HEK293 (cell line): Measurements from ENCODE around the gene B4GALT2.

Experiments
- CTCF ChIP-seq: fragments of 450-650 bp; formaldehyde crosslinking; IDR thresholded peaks from 2 replicates; pipeline ENCODE4 v1.5.1; 2016; ENCODE audit warnings: missing biosample characterization, missing genetic modification characterization
- KLF16 ChIP-seq: fragments of 450-650 bp; formaldehyde crosslinking; IDR thresholded peaks from 2 replicates; pipeline ENCODE4 v1.5.1; 2017; ENCODE audit warnings: missing biosample characterization, missing genetic modification characterization
- KLF7 ChIP-seq: fragments of 450-650 bp; formaldehyde crosslinking; IDR thresholded peaks from 2 replicates; pipeline ENCODE4 v1.5.1; 2016; ENCODE audit warnings: missing biosample characterization, missing genetic modification characterization, borderline replicate concordance
- MYNN ChIP-seq: fragments of 450-650 bp; formaldehyde crosslinking; IDR thresholded peaks from 2 replicates; pipeline ENCODE4 v1.5.1; 2016; ENCODE audit warnings: missing biosample characterization, missing genetic modification characterization, borderline replicate concordance
- ZNF114 ChIP-seq: fragments of 450-650 bp; formaldehyde crosslinking; IDR thresholded peaks from 2 replicates; pipeline ENCODE4 v1.5.0; 2017; ENCODE audit warnings: missing biosample characterization, missing genetic modification characterization
- ZNF121 ChIP-seq: fragments of 450-650 bp; formaldehyde crosslinking; IDR thresholded peaks from 2 replicates; pipeline ENCODE4 v1.5.1; 2016; ENCODE audit warnings: missing biosample characterization, missing genetic modification characterization
- ZNF274 ChIP-seq, 2 experiments: fragments of 200-500 bp in 1 of 2; fragments of 450-650 bp in 1 of 2; sonication (Bioruptor generic) in 1 of 2; formaldehyde crosslinking in 1 of 2; IDR thresholded peaks; 2 replicates each; pipeline versions ENCODE4 v1.5.1 to v1.6.1; 2014 to 2016; ENCODE audit warnings: borderline replicate concordance in 1 of 2, inconsistent platforms in 1 of 2, low read length in 1 of 2, missing biosample characterization in 1 of 2, missing genetic modification characterization in 1 of 2
- ZNF629 ChIP-seq: fragments of 450-650 bp; formaldehyde crosslinking; IDR thresholded peaks from 2 replicates; pipeline ENCODE4 v1.5.1; 2017; ENCODE audit warnings: missing biosample characterization, missing genetic modification characterization
- ZNF664 ChIP-seq: fragments of 450-650 bp; formaldehyde crosslinking; IDR thresholded peaks from 2 replicates; pipeline ENCODE4 v1.5.1; 2016; ENCODE audit warnings: missing biosample characterization, missing genetic modification characterization
- ZNF785 ChIP-seq: fragments of 450-650 bp; formaldehyde crosslinking; IDR thresholded peaks from 2 replicates; pipeline ENCODE4 v1.5.1; 2016; ENCODE audit warnings: missing biosample characterization, missing genetic modification characterization

GRCh38 chr1:43985984-43986595, 7.1 kb downstream of the B4GALT2 start:
- TF ChIP-seq ZNF114 (no peak), ZNF629 (no peak), CTCF (no peak), ZNF274 (IDR thresholded peaks at IDR 0.05; ENCODE audit: low read length) (no peak), ZNF274 (tag by site-specific recombination; IDR thresholded peaks at IDR 0.05; ENCODE audit: borderline replicate concordance) (no peak), ZNF664 (tag by site-specific recombination) (peak; percentile 92), ZNF785 (no peak), MYNN (tag by site-specific recombination) (no peak), KLF7 (tag by site-specific recombination) (no peak), KLF16 (tag by site-specific recombination) (no peak), ZNF121 (tag by site-specific recombination) (no peak)
